ENCODE results near the gene CD300A. TPM values are rescaled to one million over a fixed set of nuclear protein-coding genes. Genes with fewer than 3 reads are reported as not detected.
"Not testable (repeated sequence)": the region's sequence is repeated elsewhere in the genome, so short reads cannot be mapped to it uniquely, and the experiment has no call there.

CD300A gene
- total and polyA plus RNA-seq, 2 donors (not counting 1 experiment from before 2014, with no cell fraction given) = 2.4 to 5.7 TPM

DNA sequence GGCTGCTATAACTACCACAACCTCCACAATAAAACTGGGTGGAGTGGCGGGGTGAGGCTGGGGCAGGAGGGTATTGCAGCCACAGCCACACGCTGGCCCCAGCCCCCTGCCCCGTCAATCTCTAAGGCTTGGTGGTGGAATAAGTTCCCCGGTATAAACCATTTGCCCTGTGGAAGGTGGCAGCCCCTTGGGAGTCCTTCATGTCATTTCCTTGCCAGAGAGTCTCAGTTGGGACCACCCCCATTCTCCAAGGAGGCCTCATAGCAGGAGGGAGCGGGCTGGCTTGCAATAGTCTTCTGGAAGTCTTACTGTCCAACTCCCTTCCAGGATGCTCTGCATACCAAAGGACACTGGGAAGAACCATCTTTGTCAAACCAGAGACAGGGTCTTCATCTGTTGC, 19.4 kb downstream of the CD300A start:
- WGBS (ENCODE audit: insufficient coverage) = 94% methylated on average over 3 of the region's 5 CpGs
- no peak overlapping the region for H2AFZ ChIP-seq (ENCODE audit: insufficient read depth, low read depth, low read length, poor library complexity, severe bottlenecking)
- intact Hi-C loops (cut with micrococcal nuclease) = no loop called here
- ChIA-PET CTCF (no interaction called here), POLR2A (no interaction called here)
- H3K4me3 Mint-ChIP-seq = no peak overlapping the region
- ATAC-seq (ENCODE audit: low read depth) (no peak), DNase-seq (no peak)
- no peaks in the 10 kb centered on the region for H3K9me3 Mint-ChIP-seq (ENCODE audit: insufficient read depth)
- no peaks in the 10 kb centered on the region for H4K20me1 ChIP-seq (ENCODE audit: control insufficient read depth, insufficient read depth, low read length, poor library complexity, severe bottlenecking)
- no peaks in the 10 kb centered on the region for H3K36me3 ChIP-seq (replicated peaks in 1 of 2; ENCODE audit: control extremely low read depth in 1 of 2, control insufficient read depth in 1 of 2, extremely low read depth in 1 of 2, insufficient read depth in 2 of 2, low read length in 1 of 2)
- no peaks in the 10 kb centered on the region for H3K4me1 Mint-ChIP-seq
- no peaks in the 10 kb centered on the region for H3K27me3 ChIP-seq (replicated peaks in 1 of 4; ENCODE audit: control extremely low read depth in 1 of 4, control insufficient read depth in 3 of 4, insufficient read depth in 4 of 4, low read length in 3 of 4)
- H3K79me2 ChIP-seq (ENCODE audit: control insufficient read depth, insufficient read depth, low read length) = no peaks in the 10 kb centered on the region
- TF ChIP-seq, protein P1, sequence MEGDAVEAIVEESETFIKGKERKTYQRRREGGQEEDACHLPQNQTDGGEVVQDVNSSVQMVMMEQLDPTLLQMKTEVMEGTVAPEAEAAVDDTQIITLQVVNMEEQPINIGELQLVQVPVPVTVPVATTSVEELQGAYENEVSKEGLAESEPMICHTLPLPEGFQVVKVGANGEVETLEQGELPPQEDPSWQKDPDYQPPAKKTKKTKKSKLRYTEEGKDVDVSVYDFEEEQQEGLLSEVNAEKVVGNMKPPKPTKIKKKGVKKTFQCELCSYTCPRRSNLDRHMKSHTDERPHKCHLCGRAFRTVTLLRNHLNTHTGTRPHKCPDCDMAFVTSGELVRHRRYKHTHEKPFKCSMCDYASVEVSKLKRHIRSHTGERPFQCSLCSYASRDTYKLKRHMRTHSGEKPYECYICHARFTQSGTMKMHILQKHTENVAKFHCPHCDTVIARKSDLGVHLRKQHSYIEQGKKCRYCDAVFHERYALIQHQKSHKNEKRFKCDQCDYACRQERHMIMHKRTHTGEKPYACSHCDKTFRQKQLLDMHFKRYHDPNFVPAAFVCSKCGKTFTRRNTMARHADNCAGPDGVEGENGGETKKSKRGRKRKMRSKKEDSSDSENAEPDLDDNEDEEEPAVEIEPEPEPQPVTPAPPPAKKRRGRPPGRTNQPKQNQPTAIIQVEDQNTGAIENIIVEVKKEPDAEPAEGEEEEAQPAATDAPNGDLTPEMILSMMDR (IDR thresholded peaks at IDR 0.05) = no peak
- TF ChIP-seq EZH2 (IDR thresholded peaks at IDR 0.05; ENCODE audit: borderline replicate concordance, insufficient read depth, low read depth, low read length, poor library complexity, severe bottlenecking) = no peak
- H3K4me3 ChIP-seq (ENCODE audit: control extremely low read depth in 1 of 5, extremely low read depth in 1 of 5, insufficient read depth in 1 of 5, low read depth in 2 of 5, low read length in 4 of 5) = no peak overlapping the region
- H3K4me2 ChIP-seq (replicated peaks; ENCODE audit: low read depth, low read length, poor library complexity, severe bottlenecking) = no peak overlapping the region
- H3K9ac ChIP-seq (ENCODE audit: low read length) = no peak overlapping the region
- H3K4me1 ChIP-seq (ENCODE audit: control insufficient read depth in 2 of 2, insufficient read depth in 2 of 2, low read length in 2 of 2) = no peaks in the 10 kb centered on the region
- no peaks in the 10 kb centered on the region for H3K27me3 Mint-ChIP-seq
- no peak overlapping the region for H3K27ac Mint-ChIP-seq
- H3K9me3 ChIP-seq (ENCODE audit: control extremely low read depth in 1 of 3, control insufficient read depth in 2 of 3, insufficient read depth in 1 of 3, low read length in 2 of 3) = no peaks in the 10 kb centered on the region
- H3K27ac ChIP-seq (ENCODE audit: low read length in 2 of 2) = no peak overlapping the region

DNA sequence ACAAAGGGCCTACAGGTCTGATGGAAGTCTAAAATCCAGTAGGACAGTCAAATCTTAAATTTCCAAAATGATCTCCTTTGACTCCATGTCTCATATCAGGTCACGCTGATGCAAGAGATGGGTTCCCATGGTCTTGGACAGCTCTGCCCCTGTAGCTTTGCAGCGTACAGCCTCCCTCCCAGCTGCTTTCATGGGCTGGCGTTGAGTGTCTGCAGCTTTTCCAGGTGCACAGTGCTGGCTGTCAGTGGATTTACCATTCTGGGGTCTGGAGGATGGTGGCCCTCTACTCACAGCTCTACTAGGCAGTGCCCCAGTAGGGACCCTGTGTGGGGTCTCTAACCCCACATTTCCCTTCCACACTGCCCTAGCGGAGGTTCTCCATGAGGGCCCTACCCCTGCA, 21.8 kb downstream of the CD300A start:
- H3K4me1 Mint-ChIP-seq; intact Hi-C loops (cut with micrococcal nuclease); H3K4me1 ChIP-seq (ENCODE audit: control insufficient read depth in 2 of 2, insufficient read depth in 2 of 2, low read length in 2 of 2); H3K9ac ChIP-seq (ENCODE audit: low read length); H4K20me1 ChIP-seq (ENCODE audit: control insufficient read depth, insufficient read depth, low read length, poor library complexity, severe bottlenecking); DNase-seq; POLR2A ChIA-PET; H3K79me2 ChIP-seq (ENCODE audit: control insufficient read depth, insufficient read depth, low read length); H3K27ac ChIP-seq (ENCODE audit: low read length in 2 of 2); H3K36me3 ChIP-seq (replicated peaks in 1 of 2; ENCODE audit: control extremely low read depth in 1 of 2, control insufficient read depth in 1 of 2, extremely low read depth in 1 of 2, insufficient read depth in 2 of 2, low read length in 1 of 2); H3K27me3 ChIP-seq (replicated peaks in 1 of 4; ENCODE audit: control extremely low read depth in 1 of 4, control insufficient read depth in 3 of 4, insufficient read depth in 4 of 4, low read length in 3 of 4); H3K27ac Mint-ChIP-seq; H3K4me2 ChIP-seq (replicated peaks; ENCODE audit: low read depth, low read length, poor library complexity, severe bottlenecking); ATAC-seq (ENCODE audit: low read depth); H2AFZ ChIP-seq (ENCODE audit: insufficient read depth, low read depth, low read length, poor library complexity, severe bottlenecking); H3K27me3 Mint-ChIP-seq; H3K4me3 Mint-ChIP-seq; H3K9me3 ChIP-seq (ENCODE audit: control extremely low read depth in 1 of 3, control insufficient read depth in 2 of 3, insufficient read depth in 1 of 3, low read length in 2 of 3); H3K9me3 Mint-ChIP-seq (ENCODE audit: insufficient read depth); H3K4me3 ChIP-seq (ENCODE audit: control extremely low read depth in 1 of 5, extremely low read depth in 1 of 5, insufficient read depth in 1 of 5, low read depth in 2 of 5, low read length in 4 of 5): not testable (repeated sequence)
- WGBS (ENCODE audit: insufficient coverage) = 100% methylated on average over 4 of the region's 4 CpGs
- CTCF ChIA-PET = interaction anchor here (1.4 kb wide), 1 partner anchor 124 kb away, joined by 4 read pairs; no protein-coding TSS in a partner anchor

All from B cell (primary cell).